Neural cell (in vitro differentiated cells): ENCODE data around the gene SYNE3. TPM values are rescaled to one million over a fixed set of nuclear protein-coding genes. Genes with fewer than 3 reads are reported as not detected.

Source experiments
- H2AFZ ChIP-seq: fragments of 200-600, 300-800 bp; sonication (generic), shearing (Covaris generic); 2 replicates; pipeline ENCODE4 v1.6.0; 2014; ENCODE audit warnings: low read depth, mild to moderate bottlenecking, antibody characterized with exemption, low read length, moderate library complexity
- H3F3A ChIP-seq: fragments of 200-600 bp; shearing (Covaris generic); 2 replicates; pipeline ENCODE4 v1.6.1; 2016; ENCODE audit warnings: mild to moderate bottlenecking, moderate library complexity, mixed read lengths, antibody characterized with exemption, low read length; ENCODE audit not compliant: insufficient read depth, poor library complexity, severe bottlenecking
- H3K27ac ChIP-seq: fragments of 200-600, 300-800 bp; sonication (generic), shearing (Covaris generic); 2 replicates; pipeline ENCODE4 v1.5.1; 2014; ENCODE audit warnings: mild to moderate bottlenecking, low read length, moderate library complexity
- H3K27me3 ChIP-seq: fragments of 300-800, 200-600 bp; sonication (generic), shearing (Covaris generic); 2 replicates; pipeline ENCODE4 v1.6.0; 2014; ENCODE audit warnings: mild to moderate bottlenecking, low read depth, low read length, moderate library complexity; ENCODE audit not compliant: insufficient read depth
- H3K36me3 ChIP-seq: fragments of 300-800, 200-600 bp; sonication (generic), shearing (Covaris generic); 2 replicates; pipeline ENCODE4 v1.5.1; 2014; ENCODE audit warnings: mild to moderate bottlenecking, antibody characterized with exemption, low read length, moderate library complexity; ENCODE audit not compliant: insufficient read depth
- H3K4me2 ChIP-seq: fragments of 300-800, 200-600 bp; sonication (generic), shearing (Covaris generic); 2 replicates; pipeline ENCODE4 v1.6.0; 2014; ENCODE audit warnings: mild to moderate bottlenecking, low read length
- H3K4me3 ChIP-seq: fragments of 300-800, 200-600 bp; sonication (generic), shearing (Covaris generic); 2 replicates; pipeline ENCODE4 v1.5.1; 2014; ENCODE audit warnings: mild to moderate bottlenecking, low read length, moderate library complexity
- H3K79me2 ChIP-seq: fragments of 200-600 bp; shearing (Covaris generic); replicated peaks from 2 replicates; pipeline ENCODE4 v1.6.0; 2014; ENCODE audit warnings: mild to moderate bottlenecking, low read length, moderate library complexity; ENCODE audit not compliant: insufficient read depth
- H3K9ac ChIP-seq: fragments of 300-800, 200-600 bp; sonication (generic), shearing (Covaris generic); 2 replicates; pipeline ENCODE4 v1.6.1; 2016; ENCODE audit warnings: mild to moderate bottlenecking, low read length, mixed read lengths
- H3K9me2 ChIP-seq: fragments of 200-600 bp; shearing (Covaris generic); 2 replicates; pipeline ENCODE4 v1.6.1; 2016; ENCODE audit warnings: mild to moderate bottlenecking, low read length, mixed read lengths; ENCODE audit not compliant: insufficient read depth
- H3K9me3 ChIP-seq: fragments of 200-600, 300-800 bp; sonication (generic), shearing (Covaris generic); 2 replicates; pipeline ENCODE4 v1.6.1; 2016; ENCODE audit warnings: mild to moderate bottlenecking, mixed run types, low read length, moderate library complexity, mixed read lengths
- H4K20me1 ChIP-seq: fragments of 200-600 bp; shearing (Covaris generic); 2 replicates; pipeline ENCODE4 v1.6.1; 2016; ENCODE audit warnings: mild to moderate bottlenecking, mixed run types; ENCODE audit not compliant: insufficient read depth
- CTCF ChIP-seq: fragments of 450-650 bp; IDR thresholded peaks from 2 replicates; pipeline ENCODE4 v1.5.1; 2014; ENCODE audit warnings: antibody characterized with exemption, mild to moderate bottlenecking, moderate library complexity; ENCODE audit not compliant: poor library complexity, severe bottlenecking
- EP300 ChIP-seq: fragments of 450-650 bp; conservative IDR thresholded peaks from 2 replicates; pipeline ENCODE4 v1.6.1; 2014; ENCODE audit warnings: antibody characterized with exemption, mild to moderate bottlenecking, moderate library complexity; ENCODE audit not compliant: poor library complexity, severe bottlenecking
- EZH2 ChIP-seq: fragments of 200-600, 300-800 bp; shearing (Covaris generic), sonication (generic); IDR thresholded peaks from 2 replicates; pipeline ENCODE4 v1.6.1; 2014; ENCODE audit warnings: antibody characterized with exemption, low read length, borderline replicate concordance, mild to moderate bottlenecking; ENCODE audit not compliant: insufficient read depth, poor library complexity, severe bottlenecking
- MXI1 ChIP-seq: fragments of 450-650 bp; conservative IDR thresholded peaks from 2 replicates; pipeline ENCODE4 v1.6.1; 2014; ENCODE audit warnings: antibody characterized with exemption, mild to moderate bottlenecking; ENCODE audit not compliant: poor library complexity, severe bottlenecking
- POLR2AphosphoS5 ChIP-seq: IDR thresholded peaks from 2 replicates; pipeline ENCODE4 v1.6.1; 2012
- RAD21 ChIP-seq: fragments of 450-650 bp; conservative IDR thresholded peaks from 2 replicates; pipeline ENCODE4 v1.6.1; 2014; ENCODE audit warnings: antibody characterized with exemption, mild to moderate bottlenecking, moderate library complexity
- REST ChIP-seq: IDR thresholded peaks from 2 replicates; pipeline ENCODE4 v1.6.1; 2012; ENCODE audit warnings: borderline replicate concordance
- SMC3 ChIP-seq: fragments of 450-650 bp; conservative IDR thresholded peaks from 2 replicates; pipeline ENCODE4 v1.6.1; 2014; ENCODE audit warnings: antibody characterized with exemption, mild to moderate bottlenecking, moderate library complexity; ENCODE audit not compliant: poor library complexity
- TAF1 ChIP-seq: IDR thresholded peaks from 2 replicates; pipeline ENCODE4 v1.6.1; 2012; ENCODE audit warnings: low read depth
- polyA plus RNA-seq: library from polyadenylated mRNA; depleted of rRNA; stranded (reverse); fragments of >200 nt; gene quantifications from 2 replicates; pipeline ENCODE4 v1.2.3, GENCODE V29; 2014

SYNE3 gene
- polyA plus RNA-seq, 1 donor from 2014 or later: 0.35 TPM

- Histone ChIP-seq H3K4me2 (no peak overlapping the region), H3K27me3 (no peaks in the 10 kb centered on the region), H3K36me3 (peaks cover 4% of the 10 kb centered on the region), H3F3A (no peaks in the 10 kb centered on the region), H2AFZ (no peak overlapping the region), H3K79me2 (no peaks in the 10 kb centered on the region), H3K9me3 (no peaks in the 10 kb centered on the region), H3K4me3 (no peak overlapping the region), H3K9me2 (no peaks in the 10 kb centered on the region), H3K9ac (no peak overlapping the region), H3K27ac (no peak overlapping the region), H4K20me1 (no peaks in the 10 kb centered on the region)
- no peak for TF ChIP-seq MXI1
- TF ChIP-seq TAF1: no peak
- no peak for TF ChIP-seq CTCF
- no peak for TF ChIP-seq SMC3
- TF ChIP-seq RAD21: no peak
Measured at GRCh38 chr14:95549656-95550585, 33.5 kb upstream of the SYNE3 start.

- Histone ChIP-seq H3K9ac (no peak overlapping the region), H3K4me3 (no peak overlapping the region), H3K9me2 (no peaks in the 10 kb centered on the region), H3K79me2 (no peaks in the 10 kb centered on the region), H3K36me3 (peaks cover 4% of the 10 kb centered on the region), H2AFZ (no peak overlapping the region), H3K27me3 (no peaks in the 10 kb centered on the region), H3K9me3 (no peaks in the 10 kb centered on the region), H4K20me1 (no peaks in the 10 kb centered on the region), H3F3A (no peaks in the 10 kb centered on the region), H3K27ac (no peak overlapping the region), H3K4me2 (no peak overlapping the region)
- TF ChIP-seq EP300 (no peak), EZH2 (no peak), SMC3 (no peak), MXI1 (no peak), POLR2AphosphoS5 (no peak)
Measured at GRCh38 chr14:95548328-95548929, 32.0 kb upstream of the SYNE3 start.

- Histone ChIP-seq H4K20me1 (no peaks in the 10 kb centered on the region), H3K4me3 (no peak overlapping the region), H3F3A (no peaks in the 10 kb centered on the region), H3K36me3 (peaks cover 4% of the 10 kb centered on the region), H3K9ac (no peak overlapping the region), H3K9me3 (no peaks in the 10 kb centered on the region), H3K4me2 (no peak overlapping the region), H3K27ac (no peak overlapping the region), H3K27me3 (no peaks in the 10 kb centered on the region), H3K79me2 (peaks cover 3% of the 10 kb centered on the region), H2AFZ (no peak overlapping the region), H3K9me2 (no peaks in the 10 kb centered on the region)
- TF ChIP-seq RAD21 (no peak), CTCF (no peak), SMC3 (no peak), EZH2 (no peak), POLR2AphosphoS5 (no peak), EP300 (no peak), TAF1 (no peak), MXI1 (no peak), REST (no peak)
Measured at GRCh38 chr14:95547626-95548327, 31.3 kb upstream of the SYNE3 start.
